NCI-H774 (cell line): Measurements from ENCODE around the gene SPATS1.

Source experiments
- DNase-seq: peaks from one replicate; lab custom pipeline; 2025; lab: John Stamatoyannopoulos, UW

Gene SPATS1

GRCh38 chr6:44342489-44342888 is at the start of gene SPATS1:
SPATS1 (plus strand) TSS chr6:44342650; CDS start chr6:44343096, 446 bp downstream.
- no peak for DNase-seq

DNA sequence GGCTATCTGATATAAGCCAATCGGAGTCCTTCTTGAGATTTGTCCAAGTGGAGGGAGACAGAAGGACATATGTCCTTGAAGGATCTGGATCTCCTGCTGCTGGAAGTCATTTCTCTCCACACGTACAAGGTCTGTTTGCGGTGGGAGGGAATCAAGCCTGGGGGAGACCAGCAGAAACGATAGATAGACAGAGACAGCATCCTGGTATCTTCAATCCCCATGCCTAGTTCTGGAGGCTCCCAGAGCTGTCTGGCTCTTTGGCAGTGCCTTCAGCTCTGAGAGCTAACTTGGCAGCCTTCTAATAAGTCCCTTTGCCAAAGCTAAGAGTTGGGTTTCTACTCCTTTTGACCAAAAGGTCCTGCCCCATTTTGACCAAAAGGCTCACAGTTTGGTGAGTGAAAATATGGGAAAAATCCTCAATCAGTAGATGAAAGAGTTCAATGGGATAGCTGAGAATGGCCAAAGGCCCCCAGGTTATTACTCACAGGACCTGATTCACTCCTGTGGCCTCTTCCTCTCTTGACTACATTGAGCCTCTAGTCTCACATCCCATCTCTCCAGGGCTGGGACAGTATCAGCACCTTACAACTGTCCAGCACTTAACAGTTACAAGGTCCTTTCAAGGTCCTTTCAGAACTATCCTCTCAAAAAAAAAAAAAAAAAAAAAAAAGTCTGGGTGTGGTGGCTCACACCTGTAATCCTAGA is 49.6 kb upstream of the SPATS1 start:
- DNase-seq = no peak

- DNase-seq = no peak
Measured at GRCh38 chr6:44294832-44295791, 47.3 kb upstream of the SPATS1 start.

DNA sequence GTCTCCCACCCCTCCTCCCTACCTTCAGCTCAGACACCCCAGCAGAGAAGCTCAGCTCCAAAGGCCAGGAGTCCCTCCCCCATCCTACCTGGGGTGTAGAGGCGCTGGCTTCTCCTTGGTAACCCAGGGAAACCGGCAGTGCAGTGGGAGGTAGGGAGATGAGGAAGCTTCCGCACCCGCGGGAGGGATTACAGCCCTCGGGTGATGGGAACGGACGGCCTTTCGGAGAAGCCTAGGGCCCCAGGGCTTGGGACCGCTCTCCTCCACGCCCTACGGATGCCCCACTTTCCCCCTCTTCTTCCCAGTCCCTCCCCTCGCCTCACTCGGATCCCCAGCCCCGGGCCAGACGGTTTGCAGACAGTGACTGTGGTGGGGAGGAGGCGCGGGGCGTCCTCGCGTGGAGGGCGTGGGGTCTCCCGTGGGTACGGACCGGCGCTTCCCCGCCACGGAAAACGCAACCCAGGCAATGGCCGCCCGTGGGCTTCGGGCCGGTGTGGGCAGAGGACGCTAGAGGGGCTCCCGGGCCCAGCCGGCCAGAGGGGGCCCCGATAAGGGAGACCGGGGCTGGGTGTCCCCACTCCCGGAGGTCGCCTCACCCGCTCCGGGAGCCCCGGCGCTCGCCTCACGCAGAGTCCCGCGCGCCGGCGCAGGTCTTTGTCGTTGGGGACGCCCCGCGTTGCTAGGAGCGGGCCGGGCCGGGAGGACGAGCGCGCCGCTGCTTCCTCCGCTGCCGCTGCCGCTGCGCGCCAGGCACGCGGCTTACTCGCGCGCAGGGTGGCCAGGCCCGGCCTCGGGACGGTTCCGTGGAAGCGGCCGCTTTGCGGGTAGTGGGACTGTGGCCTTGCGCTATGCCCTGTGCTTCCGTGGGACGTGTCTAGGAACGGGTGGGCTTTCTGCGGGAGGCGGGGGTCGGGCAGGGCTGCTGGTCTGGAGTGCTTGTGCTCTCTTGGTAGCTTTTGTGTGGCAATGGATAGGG is 45.1 kb upstream of the SPATS1 start:
- DNase-seq = peak; percentile 10

DNA sequence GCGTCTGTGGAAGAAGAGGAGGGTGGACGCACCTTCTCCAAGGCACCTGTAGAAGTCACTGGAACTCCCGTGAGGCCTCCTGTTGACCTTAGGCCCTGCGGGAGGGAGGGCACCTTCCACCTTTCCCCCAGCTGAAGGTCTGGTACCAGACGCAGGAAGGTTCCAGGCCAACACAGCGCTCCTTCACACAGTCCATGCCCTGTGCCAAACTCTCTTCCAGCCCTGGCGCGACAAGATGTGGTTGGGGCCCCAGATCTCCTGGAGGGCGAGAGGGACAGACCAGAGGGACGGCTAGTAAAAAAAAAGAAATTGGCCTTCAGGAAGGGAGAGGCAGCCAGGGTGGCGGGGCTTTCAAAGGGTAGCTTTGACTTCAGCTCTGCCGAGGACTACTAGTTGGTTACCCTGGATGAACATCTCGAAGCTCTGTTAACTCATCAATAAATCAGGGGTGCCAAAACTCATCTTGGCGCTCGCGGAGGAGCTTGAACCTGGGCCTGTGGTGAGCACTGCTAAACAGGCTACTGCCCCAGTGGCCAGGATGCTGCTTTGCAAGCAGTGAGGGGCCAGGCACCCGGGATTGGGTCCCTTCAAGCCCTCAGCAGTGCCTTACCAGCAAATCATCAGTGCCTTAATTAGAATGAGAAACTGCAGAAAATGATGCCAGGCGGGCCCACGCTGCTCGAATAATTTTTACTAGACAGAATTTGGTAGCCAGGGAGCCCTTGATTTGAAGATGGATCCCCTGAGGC is 44.2 kb upstream of the SPATS1 start:
- no peak for DNase-seq

DNA sequence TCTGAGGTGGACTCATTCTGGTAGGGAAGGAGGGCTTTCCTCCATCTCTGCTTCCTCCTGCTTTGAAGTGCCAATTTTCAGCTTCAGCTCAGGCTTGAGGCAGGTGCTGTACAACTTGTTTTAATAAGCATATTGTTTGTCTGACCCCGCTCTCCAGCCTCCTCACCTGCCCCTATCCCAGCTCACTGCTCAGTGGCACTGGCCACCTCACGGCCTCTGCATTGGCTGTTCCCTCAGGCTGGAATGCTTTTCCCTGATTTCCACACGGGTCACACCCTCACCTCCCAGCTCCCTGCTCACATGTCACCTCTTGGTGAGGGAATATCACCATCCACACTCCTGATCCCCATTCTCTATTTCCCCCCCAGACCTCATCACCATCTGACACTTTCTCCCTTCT is 43.6 kb upstream of the SPATS1 start:
- DNase-seq = no peak

DNA sequence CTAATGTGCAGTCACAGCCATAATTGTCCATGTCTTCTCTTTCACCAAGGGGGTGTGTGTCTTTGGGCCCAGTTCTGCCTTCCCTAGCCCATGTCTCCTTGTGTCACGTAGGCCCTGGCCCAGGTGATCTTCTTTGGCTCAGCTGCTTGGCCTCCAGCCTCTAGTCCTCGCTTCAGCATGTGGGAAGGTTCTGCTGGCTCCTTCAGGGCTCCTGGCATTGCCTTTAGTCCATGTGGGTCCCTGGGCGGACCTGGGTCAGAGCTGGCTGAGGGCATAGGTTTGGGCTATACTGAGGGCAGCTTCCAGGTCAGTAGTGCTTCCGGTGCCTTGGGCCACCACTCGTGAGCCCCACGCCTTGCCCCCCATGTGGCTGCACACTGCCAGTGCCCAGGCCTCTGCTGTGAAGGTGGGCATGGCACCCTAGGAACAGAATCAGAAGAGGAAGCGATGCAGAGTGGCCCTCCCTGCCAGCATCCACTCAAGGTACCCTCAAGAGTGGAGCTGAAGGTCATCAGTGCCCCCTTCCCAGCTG is 42.1 kb upstream of the SPATS1 start:
- DNase-seq = no peak

DNA sequence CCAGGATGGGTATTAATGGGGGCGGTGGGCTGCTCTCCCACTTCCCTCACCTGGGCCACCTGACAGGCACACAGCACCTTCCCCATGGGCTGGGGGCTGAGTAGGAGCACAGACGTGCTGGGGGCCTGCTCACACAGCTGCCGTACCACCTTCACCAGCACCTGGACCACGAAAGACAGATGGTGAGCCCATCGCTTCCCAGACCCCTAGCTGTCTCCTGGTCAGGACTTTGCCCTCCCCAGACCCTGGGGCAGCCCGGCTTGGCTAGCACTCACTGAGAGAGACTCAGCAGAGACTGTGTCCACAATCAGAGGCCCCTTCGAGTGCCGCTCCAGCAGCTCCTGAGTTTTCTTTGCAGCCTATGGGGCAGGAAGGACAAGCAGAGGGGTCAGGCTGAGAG is 41.3 kb upstream of the SPATS1 start:
- DNase-seq = no peak

GRCh38 chr6:44301782-44302564 is 40.5 kb upstream of the SPATS1 start:
- no peak for DNase-seq

- no peak for DNase-seq
Measured at GRCh38 chr6:44302856-44303255, 39.6 kb upstream of the SPATS1 start.

GRCh38 chr6:44303842-44304241 is 38.6 kb upstream of the SPATS1 start:
- no peak for DNase-seq

DNA sequence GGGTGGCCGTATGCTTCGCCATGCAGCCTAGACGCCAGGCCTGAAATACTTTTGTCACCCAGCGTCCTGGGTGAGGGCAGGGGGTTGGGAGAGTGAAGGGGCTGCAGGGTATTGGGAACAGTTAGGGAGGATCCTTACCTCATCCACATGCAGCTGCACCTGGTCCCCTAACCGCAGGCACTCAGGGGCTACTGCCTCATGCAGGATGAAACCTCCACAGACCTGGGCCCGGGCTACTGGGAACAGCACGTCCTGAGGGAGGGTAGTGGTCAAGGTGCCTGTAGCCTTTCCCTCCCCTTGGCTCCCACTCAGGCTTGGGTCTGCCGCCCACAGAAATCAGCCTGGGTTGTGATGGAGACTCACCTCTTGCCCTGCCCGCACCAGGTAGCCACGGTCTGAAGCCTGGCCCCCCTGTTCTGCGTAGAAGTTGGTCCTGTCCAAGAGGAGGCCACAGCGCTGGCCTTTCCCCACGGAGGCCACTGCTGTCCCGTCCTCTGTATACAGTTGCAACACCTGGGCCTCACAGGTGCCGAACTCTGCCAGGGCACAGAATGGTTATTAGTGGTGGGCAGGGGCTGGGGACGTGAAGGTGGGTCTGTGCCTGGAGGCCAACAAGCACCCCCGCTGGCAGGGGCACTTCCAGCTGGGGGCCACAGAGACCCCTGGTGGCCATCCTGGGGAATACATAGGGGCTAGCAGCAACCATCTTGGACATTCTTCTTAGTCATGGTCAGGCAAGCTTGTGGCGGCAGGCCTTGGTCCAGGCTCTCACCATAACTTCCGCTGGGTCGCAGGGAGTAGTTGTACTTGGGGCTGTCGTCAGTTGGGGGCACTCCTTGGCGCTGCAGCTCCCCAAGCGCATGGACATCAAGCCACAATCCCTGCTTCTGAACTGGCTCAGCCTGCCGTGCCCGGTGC is 37.9 kb upstream of the SPATS1 start:
- DNase-seq = no peak

GRCh38 chr6:44305200-44305725 is 37.2 kb upstream of the SPATS1 start:
- DNase-seq = no peak

- no peak for DNase-seq
Measured at GRCh38 chr6:44306710-44307109, 35.7 kb upstream of the SPATS1 start.

DNA sequence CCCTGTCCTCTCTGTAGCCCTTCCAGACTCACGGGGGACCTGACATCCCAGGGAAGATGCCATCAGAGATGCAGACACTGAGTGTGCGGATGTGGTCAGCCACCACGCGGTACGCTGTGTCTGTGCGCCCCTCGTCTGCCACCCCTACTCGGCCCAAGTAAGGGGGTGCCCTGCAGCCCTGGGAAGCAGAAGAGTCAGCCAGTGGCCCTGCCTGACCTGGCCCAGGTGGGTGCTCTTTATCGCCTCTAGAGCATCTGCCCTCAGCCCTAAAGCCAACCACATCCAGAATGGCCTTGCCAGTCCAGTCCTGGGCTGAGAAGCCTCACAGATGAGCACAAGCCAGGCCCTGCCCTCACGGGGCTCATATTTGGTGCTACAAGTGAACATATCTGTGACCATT is 35.2 kb upstream of the SPATS1 start:
- no peak for DNase-seq

DNA sequence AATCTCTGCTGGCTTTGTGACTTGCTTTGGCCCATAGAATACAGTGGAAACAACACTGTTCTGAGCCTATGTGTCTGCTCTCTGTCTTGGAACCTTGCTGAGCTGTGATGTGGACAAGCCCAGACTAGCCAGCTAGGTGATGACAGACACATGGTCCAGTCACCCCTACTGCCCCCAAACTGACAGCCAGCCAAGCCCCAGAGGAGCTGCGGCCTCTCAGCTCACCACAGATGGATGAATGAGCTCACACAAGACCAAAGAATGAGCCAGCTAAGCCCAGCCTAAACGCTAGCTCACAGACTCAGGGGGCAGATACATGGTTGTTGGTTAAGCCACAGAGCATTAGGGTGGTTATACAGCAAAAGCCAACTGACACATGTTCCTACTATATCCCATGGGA is 33.4 kb upstream of the SPATS1 start:
- DNase-seq = no peak

- no peak for DNase-seq
Measured at GRCh38 chr6:44309631-44310030, 32.8 kb upstream of the SPATS1 start.

DNA sequence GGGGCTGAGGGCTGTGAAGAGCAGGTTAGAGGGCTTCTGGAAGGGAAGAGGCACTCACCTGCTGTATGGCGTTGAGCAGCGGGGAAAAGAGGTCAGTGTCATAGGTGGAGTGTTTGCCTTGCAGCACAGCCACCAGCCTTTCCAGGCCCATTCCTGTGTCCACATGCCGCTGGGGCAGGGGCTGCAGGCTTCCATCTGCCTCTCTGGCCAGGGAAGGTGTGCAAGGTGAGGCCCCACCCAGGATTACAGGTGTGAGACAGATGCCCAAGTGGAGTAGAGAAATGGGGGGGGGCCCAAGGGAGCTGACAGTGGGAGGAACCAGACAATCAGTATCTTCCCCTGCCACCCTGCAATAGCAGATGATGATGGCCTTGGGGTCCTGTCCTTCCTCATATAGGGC is 32.2 kb upstream of the SPATS1 start:
- DNase-seq = no peak

GRCh38 chr6:44311304-44311703 is 31.1 kb upstream of the SPATS1 start:
- DNase-seq = no peak
